ENCODE data around the gene OS9.

Gene OS9

DNA sequence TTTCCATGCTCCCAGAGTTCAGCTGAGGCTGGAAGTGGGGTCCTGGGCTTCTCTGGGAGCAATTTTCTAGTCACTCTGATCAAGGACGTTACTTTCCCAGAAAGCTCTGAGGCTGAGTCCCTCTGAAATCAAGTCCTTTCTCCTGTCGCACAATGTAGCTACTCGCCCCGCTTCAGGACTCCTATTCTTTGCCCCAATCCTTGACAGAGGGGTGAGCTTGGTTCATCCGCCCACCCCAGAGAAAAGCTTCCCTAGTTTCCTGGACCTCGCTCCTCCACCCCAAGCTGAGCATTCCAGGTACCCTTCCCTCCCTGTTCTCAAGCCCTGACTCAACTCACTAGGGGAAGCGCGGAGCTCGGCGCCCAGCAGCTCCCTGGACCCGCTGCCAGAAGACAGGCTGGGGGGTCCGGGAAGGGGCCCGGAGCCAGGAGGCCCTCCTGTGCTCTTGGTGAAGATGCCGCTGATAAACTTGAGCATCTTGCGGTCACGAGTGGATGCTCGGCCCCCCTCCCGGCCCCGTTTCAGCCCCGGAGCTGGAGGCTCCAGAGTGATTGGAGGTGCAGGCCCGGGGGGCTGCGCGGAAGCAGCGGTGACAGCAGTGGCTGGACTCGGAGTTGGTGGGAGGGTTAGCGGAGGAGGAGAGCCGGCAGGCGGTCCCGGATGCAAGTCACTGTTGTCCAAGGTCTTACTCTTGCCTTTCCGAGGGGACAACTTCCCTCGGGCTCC lies 43.0 kb downstream of the OS9 start:
- Mint-ChIP-seq H3K27me3 (no peaks in the 10 kb centered on the region), H3K27ac (peak overlapping the region; percentile 65), H3K4me1 (peaks cover 41% of the 10 kb centered on the region), H3K4me3 (no peak overlapping the region), H3K9me3 (no peaks in the 10 kb centered on the region), H3K36me3 (peaks cover 3% of the 10 kb centered on the region)

GRCh38 chr12:57737467-57738460 lies 43.8 kb downstream of the OS9 start:
- Mint-ChIP-seq H3K4me3 (no peak overlapping the region), H3K36me3 (peaks cover 1% of the 10 kb centered on the region), H3K9me3 (no peaks in the 10 kb centered on the region), H3K27ac (no peak overlapping the region), H3K27me3 (no peaks in the 10 kb centered on the region), H3K4me1 (peaks cover 46% of the 10 kb centered on the region)

GRCh38 chr12:57738661-57739237 lies 44.8 kb downstream of the OS9 start, which contains the start of gene AGAP2:
Gene AGAP2 (minus strand): TSS chr12:57738742. CDS start chr12:57738246, 496 bp downstream.
- Mint-ChIP-seq H3K27me3 (no peaks in the 10 kb centered on the region), H3K36me3 (peaks cover 1% of the 10 kb centered on the region), H3K4me1 (peaks cover 48% of the 10 kb centered on the region), H3K4me3 (peak within 1 kb of the TSS; percentile 67), H3K9me3 (no peaks in the 10 kb centered on the region), H3K27ac (peak within 1 kb of the TSS; percentile 87)

GRCh38 chr12:57739387-57739786 lies 45.5 kb downstream of the OS9 start:
- Mint-ChIP-seq H3K27me3 (no peaks in the 10 kb centered on the region), H3K36me3 (peaks cover 1% of the 10 kb centered on the region), H3K9me3 (no peaks in the 10 kb centered on the region), H3K27ac (peak overlapping the region; percentile 87), H3K4me3 (peak overlapping the region; percentile 67), H3K4me1 (peaks cover 54% of the 10 kb centered on the region)

DNA sequence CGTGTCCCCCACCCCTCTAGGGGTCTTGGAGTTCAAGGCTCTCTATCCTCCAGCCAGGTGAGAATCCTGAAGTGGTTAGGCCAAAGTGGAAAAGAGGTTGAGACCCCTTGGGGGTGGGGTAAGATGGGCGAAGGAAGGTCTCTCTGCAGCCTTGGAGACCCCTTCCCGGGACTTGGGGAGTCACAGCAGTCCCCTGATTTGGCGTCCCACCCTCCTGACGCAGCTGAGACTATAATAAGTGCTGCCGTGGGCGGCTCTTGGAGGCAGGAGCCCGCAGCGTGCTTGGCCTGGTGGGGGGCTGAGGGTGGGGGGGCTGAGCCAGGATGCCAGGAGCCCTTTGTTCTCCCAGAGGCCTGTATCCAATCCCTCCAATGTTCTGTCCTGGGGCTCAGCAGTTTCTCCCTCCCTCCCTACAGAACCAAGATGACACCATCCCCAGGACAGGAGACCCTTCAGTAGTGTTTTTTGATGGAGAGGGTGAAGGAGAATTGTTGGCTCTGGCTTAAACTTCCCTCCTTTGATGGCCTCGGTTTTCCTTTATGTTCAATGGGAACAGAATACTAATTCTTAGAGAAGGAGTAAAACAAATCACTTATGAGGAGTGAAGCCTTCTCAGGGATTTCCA lies 46.1 kb downstream of the OS9 start:
- Mint-ChIP-seq H3K9me3 (no peaks in the 10 kb centered on the region), H3K4me1 (peaks cover 54% of the 10 kb centered on the region), H3K27me3 (no peaks in the 10 kb centered on the region), H3K27ac (peak overlapping the region; percentile 51), H3K4me3 (peak overlapping the region; percentile 54), H3K36me3 (peaks cover 1% of the 10 kb centered on the region)

GRCh38 chr12:57740656-57741412 lies 46.9 kb downstream of the OS9 start:
- peak overlapping the region; percentile 89 for H3K4me3 Mint-ChIP-seq
- H3K36me3 Mint-ChIP-seq: peaks cover 1% of the 10 kb centered on the region
- peaks cover 57% of the 10 kb centered on the region for H3K4me1 Mint-ChIP-seq
- peak overlapping the region; percentile 77 for H3K27ac Mint-ChIP-seq
- no peaks in the 10 kb centered on the region for H3K9me3 Mint-ChIP-seq
- H3K27me3 Mint-ChIP-seq: no peaks in the 10 kb centered on the region

DNA sequence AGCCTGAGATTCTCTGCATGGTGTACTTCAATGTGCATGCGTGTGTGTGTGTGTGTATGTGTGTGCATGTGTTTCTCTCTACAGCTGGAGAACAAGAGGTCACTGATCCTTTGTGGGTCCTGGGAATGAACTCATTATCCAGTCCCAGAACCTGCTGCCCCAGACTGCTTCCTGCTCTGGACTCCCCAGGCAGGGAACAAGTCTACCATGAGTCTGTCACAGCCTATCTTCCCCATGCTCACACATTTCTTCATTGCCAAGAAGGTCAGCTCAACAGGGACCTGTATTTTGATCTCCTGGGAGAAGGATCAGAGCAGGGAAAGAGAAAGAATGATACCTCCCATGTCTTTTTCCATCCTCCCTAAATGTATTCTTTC lies 47.5 kb downstream of the OS9 start:
- Mint-ChIP-seq H3K4me1 (peaks cover 59% of the 10 kb centered on the region), H3K36me3 (peaks cover under 1% of the 10 kb centered on the region), H3K27me3 (no peaks in the 10 kb centered on the region), H3K9me3 (no peaks in the 10 kb centered on the region), H3K27ac (peak overlapping the region; percentile 77), H3K4me3 (peak overlapping the region; percentile 89)

DNA sequence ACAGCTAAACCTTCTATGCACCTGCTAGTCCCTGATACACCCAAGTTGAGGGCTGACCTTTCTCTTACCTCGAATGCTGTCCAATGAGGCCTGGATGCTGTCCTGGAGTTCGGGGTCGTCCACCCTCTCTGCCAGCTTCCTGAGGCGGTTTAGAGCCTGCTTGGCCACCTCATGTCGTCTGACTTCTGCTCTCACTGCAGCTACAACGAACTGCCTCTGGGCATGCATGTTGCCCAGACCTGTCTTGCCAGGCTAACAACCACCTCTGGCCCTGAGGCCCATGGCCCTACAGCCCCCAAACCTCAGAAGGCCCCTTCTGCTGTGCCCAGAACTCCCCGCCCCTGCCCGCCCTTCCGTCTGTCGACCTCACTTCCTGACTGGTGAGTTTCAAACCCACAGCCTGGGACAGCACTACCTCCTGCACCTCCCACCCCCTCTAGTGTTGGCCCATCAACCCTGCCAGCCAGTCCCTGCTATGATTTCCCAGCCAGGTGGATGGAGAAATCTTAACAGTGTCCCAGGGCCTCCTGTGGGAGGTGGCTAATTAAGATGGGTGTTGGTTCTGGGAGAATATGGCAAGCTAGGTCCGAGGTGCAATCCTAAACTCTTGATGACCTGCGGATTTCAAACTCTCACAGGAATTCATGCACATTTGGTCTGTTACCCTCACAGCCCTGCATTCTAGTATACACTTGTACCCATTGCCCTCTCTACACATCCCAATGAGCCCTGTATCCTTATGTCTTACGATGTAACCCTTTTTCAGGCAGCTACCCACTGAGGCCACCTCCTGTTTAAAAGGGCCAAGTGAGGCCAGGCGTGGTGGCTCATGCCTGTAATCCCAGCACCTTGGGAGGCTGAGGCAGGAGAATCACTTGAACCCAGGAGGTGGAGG lies 48.2 kb downstream of the OS9 start:
- H3K27ac Mint-ChIP-seq: peak overlapping the region; percentile 77
- H3K27me3 Mint-ChIP-seq: no peaks in the 10 kb centered on the region
- no peaks in the 10 kb centered on the region for H3K9me3 Mint-ChIP-seq
- peaks cover 57% of the 10 kb centered on the region for H3K4me1 Mint-ChIP-seq
- H3K36me3 Mint-ChIP-seq: peaks cover under 1% of the 10 kb centered on the region
- peak overlapping the region; percentile 89 for H3K4me3 Mint-ChIP-seq

- Mint-ChIP-seq H3K4me1 (peaks cover 61% of the 10 kb centered on the region), H3K36me3 (peaks cover 4% of the 10 kb centered on the region), H3K27me3 (no peaks in the 10 kb centered on the region), H3K9me3 (no peaks in the 10 kb centered on the region), H3K4me3 (peak overlapping the region; percentile 98), H3K27ac (peak overlapping the region; percentile 96)
Observed at GRCh38 chr12:57743769-57744168, 49.8 kb downstream of the OS9 start.

DNA sequence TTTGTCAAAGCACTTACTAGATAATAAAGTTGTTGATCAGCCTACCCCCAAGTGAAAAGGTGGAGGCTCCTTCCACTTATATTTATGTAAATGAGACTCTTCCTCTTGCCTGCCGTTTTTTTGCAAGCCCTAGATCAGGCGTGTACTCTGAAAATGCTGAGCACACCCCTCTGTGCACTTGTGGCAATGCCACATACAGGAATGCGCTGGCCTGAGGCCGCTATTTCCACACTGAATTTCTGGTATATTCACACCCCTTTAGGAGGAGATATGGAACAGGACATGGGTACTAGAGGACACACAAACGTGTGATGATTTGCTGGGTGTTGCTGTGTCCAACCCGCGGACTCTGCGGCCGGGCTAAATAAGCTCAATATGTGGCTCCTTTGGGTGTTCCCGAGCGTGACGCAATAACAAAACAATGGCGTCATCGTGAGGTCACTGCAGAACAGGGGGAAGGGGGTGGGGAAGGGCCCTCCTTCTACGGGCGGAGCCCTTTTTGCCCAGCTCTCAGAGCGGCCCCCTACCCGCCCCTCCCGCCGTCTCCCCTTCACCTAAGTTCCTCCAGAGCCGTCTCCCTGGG lies 50.4 kb downstream of the OS9 start:
- peak overlapping the region; percentile 98 for H3K4me3 Mint-ChIP-seq
- H3K36me3 Mint-ChIP-seq: peaks cover 4% of the 10 kb centered on the region
- no peaks in the 10 kb centered on the region for H3K9me3 Mint-ChIP-seq
- peaks cover 56% of the 10 kb centered on the region for H3K4me1 Mint-ChIP-seq
- H3K27ac Mint-ChIP-seq: peak overlapping the region; percentile 96
- H3K27me3 Mint-ChIP-seq: no peaks in the 10 kb centered on the region

- H3K27me3 Mint-ChIP-seq: no peaks in the 10 kb centered on the region
- peak within 1 kb of the TSS; percentile 98 for H3K4me3 Mint-ChIP-seq
- peak within 1 kb of the TSS; percentile 96 for H3K27ac Mint-ChIP-seq
- H3K9me3 Mint-ChIP-seq: no peaks in the 10 kb centered on the region
- peaks cover 4% of the 10 kb centered on the region for H3K36me3 Mint-ChIP-seq
- peaks cover 51% of the 10 kb centered on the region for H3K4me1 Mint-ChIP-seq
Observed at GRCh38 chr12:57744777-57745484, 51.0 kb downstream of the OS9 start, which contains the start of gene TSPAN31. Gene TSPAN31 (plus strand): TSS chr12:57745039. CDS start chr12:57745155, 116 bp downstream.

DNA sequence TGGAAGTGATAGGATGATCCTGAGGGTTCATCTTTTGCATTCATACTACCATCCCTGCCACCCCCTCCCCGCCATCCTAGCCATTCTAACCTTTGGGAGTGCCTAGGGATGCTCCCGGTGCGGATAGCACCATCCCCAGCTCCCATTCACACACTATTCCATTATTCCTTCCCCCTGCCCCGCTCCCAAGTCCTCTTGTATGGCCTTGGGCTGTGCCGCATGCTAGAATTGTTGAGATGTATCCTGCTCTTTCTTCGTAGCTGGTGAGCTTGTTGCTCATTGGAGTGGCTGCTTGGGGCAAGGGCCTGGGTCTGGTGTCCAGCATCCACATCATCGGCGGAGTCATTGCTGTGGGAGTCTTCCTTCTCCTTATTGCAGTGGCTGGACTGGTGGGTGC lies 51.6 kb downstream of the OS9 start:
- Mint-ChIP-seq H3K4me1 (peaks cover 50% of the 10 kb centered on the region), H3K9me3 (no peaks in the 10 kb centered on the region), H3K27me3 (no peaks in the 10 kb centered on the region), H3K27ac (peak overlapping the region; percentile 96), H3K36me3 (peaks cover 7% of the 10 kb centered on the region), H3K4me3 (peak overlapping the region; percentile 98)

DNA sequence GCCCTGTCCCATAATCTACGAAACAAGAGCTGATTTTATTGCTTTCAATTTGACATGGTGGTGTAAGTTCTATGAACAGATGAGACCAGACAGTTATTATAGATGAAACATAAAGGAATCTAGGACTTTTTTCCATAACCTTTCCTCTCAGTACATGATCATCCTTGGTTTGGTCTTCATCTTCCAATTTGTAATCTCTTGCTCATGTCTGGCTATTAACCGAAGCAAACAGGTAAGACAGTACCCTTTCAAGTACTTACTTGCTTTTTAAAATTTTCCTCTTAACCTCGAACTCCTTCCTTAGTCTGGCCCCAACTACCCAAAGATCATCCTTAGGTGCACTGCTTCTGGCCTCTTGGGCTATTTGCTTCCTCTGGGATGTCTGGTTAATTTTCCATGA lies 52.1 kb downstream of the OS9 start:
- Mint-ChIP-seq H3K27ac (peak overlapping the region; percentile 96), H3K36me3 (peaks cover 10% of the 10 kb centered on the region), H3K4me1 (peaks cover 50% of the 10 kb centered on the region), H3K9me3 (no peaks in the 10 kb centered on the region), H3K27me3 (no peaks in the 10 kb centered on the region), H3K4me3 (peak overlapping the region; percentile 98)
